Smooth muscle cell (in vitro differentiated cells): ENCODE data around the gene RNF213. TPM values are rescaled to one million over a fixed set of nuclear protein-coding genes. Genes with fewer than 3 reads are reported as not detected.

Experiments
- DNase-seq: peaks from one replicate; lab custom pipeline; 2025; ENCODE audit not compliant: unreplicated experiment; lab: John Stamatoyannopoulos, UW
- H2AFZ ChIP-seq: fragments of 200-600 bp; sonication (generic); 2 replicates; pipeline ENCODE4 v1.6.0; 2016; ENCODE audit warnings: antibody characterized with exemption, low read depth, mild to moderate bottlenecking
- H3F3A ChIP-seq: fragments of 200-600 bp; sonication (generic); 2 replicates; pipeline ENCODE4 v1.6.0; 2017; ENCODE audit warnings: antibody characterized with exemption, low read depth
- H3K27ac ChIP-seq: fragments of 200-600 bp; sonication (generic); 2 replicates; pipeline ENCODE4 v1.5.1; 2016; ENCODE audit warnings: low read depth, mild to moderate bottlenecking
- H3K27me3 ChIP-seq: fragments of 200-600 bp; sonication (generic); 2 replicates; pipeline ENCODE4 v1.6.1; 2016; ENCODE audit warnings: low read depth, mild to moderate bottlenecking
- H3K36me3 ChIP-seq: fragments of 200-600 bp; sonication (generic); 2 replicates; pipeline ENCODE4 v1.5.1; 2016; ENCODE audit warnings: low read depth
- H3K4me1 ChIP-seq: fragments of 200-600 bp; sonication (generic); 2 replicates; pipeline ENCODE4 v1.5.1; 2016; ENCODE audit warnings: low read depth
- H3K4me2 ChIP-seq: fragments of 200-600 bp; sonication (generic); 2 replicates; pipeline ENCODE4 v1.6.0; 2016; ENCODE audit warnings: mild to moderate bottlenecking
- H3K4me3 ChIP-seq: fragments of 200-600 bp; sonication (generic); 2 replicates; pipeline ENCODE4 v1.5.1; 2016; ENCODE audit warnings: mild to moderate bottlenecking
- H3K79me2 ChIP-seq: fragments of 200-600 bp; sonication (generic); 2 replicates; pipeline ENCODE4 v1.6.0; 2016; ENCODE audit warnings: low read depth, mild to moderate bottlenecking
- H3K9ac ChIP-seq: fragments of 200-600 bp; sonication (generic); 2 replicates; pipeline ENCODE4 v1.6.0; 2016; ENCODE audit warnings: low read depth
- H3K9me3 ChIP-seq: fragments of 200-600 bp; sonication (generic); replicated peaks from 2 replicates; pipeline ENCODE4 v1.5.1; 2016; ENCODE audit warnings: low read depth
- H4K20me1 ChIP-seq: fragments of 200-600 bp; sonication (generic); 2 replicates; pipeline ENCODE4 v1.6.0; 2016; ENCODE audit warnings: low read depth
- CTCF ChIP-seq: fragments of 200-600 bp; sonication (generic); IDR thresholded peaks from 2 replicates; pipeline ENCODE4 v1.5.1; 2017; ENCODE audit warnings: borderline replicate concordance, mild to moderate bottlenecking, antibody characterized with exemption; ENCODE audit not compliant: insufficient read depth, poor library complexity, severe bottlenecking
- WGBS: methylation state at CpG from one replicate; pipeline ENCODE4 v1.1.7; 2016; ENCODE audit warnings: low lambda C conversion rate; 5-methylcytosine and 5-hydroxymethylcytosine counted together
- polyA plus RNA-seq: library from polyadenylated mRNA; unstranded; fragments of >200 nt; fragmentation: Nextera tagmentation; extraction: Ambion mirVana; gene quantifications from 2 replicates; pipeline ENCODE4 v1.2.1, GENCODE V29; 2016
- total RNA-seq: library from RNA; depleted of rRNA; stranded (reverse); fragments of >200 nt; gene quantifications from 2 replicates; pipeline ENCODE4 v1.2.3, GENCODE V29; 2014

RNF213 gene
- total and polyA plus RNA-seq, 2 experiments from 2014 or later, result 12.8 to 43.0 TPM

- TF ChIP-seq CTCF, result no peak
- H3K27me3 ChIP-seq, result no peaks in the 10 kb centered on the region
- no peak for DNase-seq
- no peaks in the 10 kb centered on the region for H3K79me2 ChIP-seq
- H3F3A ChIP-seq, result no peaks in the 10 kb centered on the region
- no peak overlapping the region for H3K27ac ChIP-seq
- no peak overlapping the region for H3K4me2 ChIP-seq
- H4K20me1 ChIP-seq, result peaks cover 39% of the 10 kb centered on the region
- no peaks in the 10 kb centered on the region for H3K36me3 ChIP-seq
- H3K4me3 ChIP-seq, result no peak overlapping the region
- H2AFZ ChIP-seq, result no peak overlapping the region
- H3K9ac ChIP-seq, result no peak overlapping the region
- H3K4me1 ChIP-seq, result no peaks in the 10 kb centered on the region
- no peaks in the 10 kb centered on the region for H3K9me3 ChIP-seq
- WGBS, result 98% methylated on average over 19 of the region's 19 CpGs
Observed at GRCh38 chr17:80285237-80285920, 24.7 kb downstream of the RNF213 start.

- Histone ChIP-seq H3K27me3 (no peaks in the 10 kb centered on the region), H3K9ac (no peak overlapping the region), H3K27ac (no peak overlapping the region), H3K4me3 (no peak overlapping the region), H3K4me2 (no peak overlapping the region), H3K79me2 (no peaks in the 10 kb centered on the region), H3K9me3 (no peaks in the 10 kb centered on the region), H3F3A (no peaks in the 10 kb centered on the region), H4K20me1 (peaks cover 35% of the 10 kb centered on the region), H3K36me3 (peaks cover 3% of the 10 kb centered on the region), H3K4me1 (no peaks in the 10 kb centered on the region), H2AFZ (no peak overlapping the region)
- WGBS, result 95% methylated on average over 5 of the region's 5 CpGs
- no peak for DNase-seq
- no peak for TF ChIP-seq CTCF
Observed at GRCh38 chr17:80286638-80286960, 25.9 kb downstream of the RNF213 start.

- Histone ChIP-seq H3K4me1 (no peaks in the 10 kb centered on the region), H3K79me2 (no peaks in the 10 kb centered on the region), H2AFZ (no peak overlapping the region), H4K20me1 (peaks cover 32% of the 10 kb centered on the region), H3K4me3 (no peak overlapping the region), H3K27ac (no peak overlapping the region), H3K4me2 (no peak overlapping the region), H3F3A (no peaks in the 10 kb centered on the region), H3K36me3 (peaks cover 6% of the 10 kb centered on the region), H3K9me3 (no peaks in the 10 kb centered on the region), H3K9ac (no peak overlapping the region), H3K27me3 (no peaks in the 10 kb centered on the region)
- no peak for DNase-seq
- no peak for TF ChIP-seq CTCF
- 98% methylated on average over 9 of the region's 9 CpGs for WGBS
Observed at GRCh38 chr17:80287038-80287437, 26.4 kb downstream of the RNF213 start.
